ENCODE data around the gene C19orf38. TPM values are rescaled to one million over a fixed set of nuclear protein-coding genes. Genes with fewer than 3 reads are reported as not detected.
"Not testable (repeated sequence)": the region's sequence is repeated elsewhere in the genome, so short reads cannot be mapped to it uniquely, and the experiment has no call there.

C19orf38 gene
- total RNA-seq, 1 donor = under 0.01 TPM

- TF ChIP-seq CTCF (IDR thresholded peaks at IDR 0.05; ENCODE audit: extremely low read depth, low read depth, low read length) = no peak
- Histone ChIP-seq H2AFZ (ENCODE audit: low read length) (peak overlapping the region; percentile 69), H3K27me3 (ENCODE audit: insufficient read depth, low read length) (no peaks in the 10 kb centered on the region), H3K4me3 (ENCODE audit: insufficient read depth, low read length) (peak overlapping the region; percentile 89), H3K4me1 (ENCODE audit: insufficient read depth, low read length) (peaks cover 12% of the 10 kb centered on the region), H4K20me1 (ENCODE audit: insufficient read depth, low read length) (peaks cover 20% of the 10 kb centered on the region), H3K36me3 (ENCODE audit: insufficient read depth, low read length) (no peaks in the 10 kb centered on the region), H3K9me3 (ENCODE audit: low read depth, low read length) (no peaks in the 10 kb centered on the region), H3K4me2 (ENCODE audit: insufficient read depth, low read length) (peak overlapping the region; percentile 96), H3K27ac (ENCODE audit: low read depth, low read length) (peak overlapping the region; percentile 61), H3K79me2 (ENCODE audit: insufficient read depth, low read length) (peaks cover 58% of the 10 kb centered on the region)
- DNase-seq (ENCODE audit: insufficient read length, low spot score, missing footprints) = peak; percentile 65
Measured at GRCh38 chr19:10872546-10873107, 24.4 kb downstream of the C19orf38 start.

GRCh38 chr19:10874024-10874423, 25.8 kb downstream of the C19orf38 start:
- H3K36me3 ChIP-seq (ENCODE audit: insufficient read depth, low read length) = no peaks in the 10 kb centered on the region
- TF ChIP-seq CTCF (IDR thresholded peaks at IDR 0.05; ENCODE audit: extremely low read depth, low read depth, low read length) = no peak
- no peak overlapping the region for H3K4me2 ChIP-seq (ENCODE audit: insufficient read depth, low read length)
- no peak overlapping the region for H3K4me3 ChIP-seq (ENCODE audit: insufficient read depth, low read length)
- H3K27ac ChIP-seq (ENCODE audit: low read depth, low read length) = no peak overlapping the region
- peaks cover 21% of the 10 kb centered on the region for H4K20me1 ChIP-seq (ENCODE audit: insufficient read depth, low read length)
- no peaks in the 10 kb centered on the region for H3K27me3 ChIP-seq (ENCODE audit: insufficient read depth, low read length)
- H3K4me1 ChIP-seq (ENCODE audit: insufficient read depth, low read length) = peaks cover 12% of the 10 kb centered on the region
- H3K79me2 ChIP-seq (ENCODE audit: insufficient read depth, low read length) = peaks cover 71% of the 10 kb centered on the region
- no peak for DNase-seq (ENCODE audit: insufficient read length, low spot score, missing footprints)
- no peaks in the 10 kb centered on the region for H3K9me3 ChIP-seq (ENCODE audit: low read depth, low read length)
- H2AFZ ChIP-seq (ENCODE audit: low read length) = no peak overlapping the region

GRCh38 chr19:10876459-10877240, 28.4 kb downstream of the C19orf38 start:
- no peak overlapping the region for H2AFZ ChIP-seq (ENCODE audit: low read length)
- no peaks in the 10 kb centered on the region for H3K36me3 ChIP-seq (ENCODE audit: insufficient read depth, low read length)
- no peaks in the 10 kb centered on the region for H3K9me3 ChIP-seq (ENCODE audit: low read depth, low read length)
- H3K27me3 ChIP-seq (ENCODE audit: insufficient read depth, low read length) = no peaks in the 10 kb centered on the region
- peak; percentile 35 for DNase-seq (ENCODE audit: insufficient read length, low spot score, missing footprints)
- H3K4me1 ChIP-seq (ENCODE audit: insufficient read depth, low read length) = peaks cover 9% of the 10 kb centered on the region
- no peak overlapping the region for H3K27ac ChIP-seq (ENCODE audit: low read depth, low read length)
- H3K79me2 ChIP-seq (ENCODE audit: insufficient read depth, low read length) = peaks cover 97% of the 10 kb centered on the region
- no peak overlapping the region for H3K4me3 ChIP-seq (ENCODE audit: insufficient read depth, low read length)
- no peak overlapping the region for H3K4me2 ChIP-seq (ENCODE audit: insufficient read depth, low read length)
- H4K20me1 ChIP-seq (ENCODE audit: insufficient read depth, low read length) = peaks cover 39% of the 10 kb centered on the region
- TF ChIP-seq CTCF (IDR thresholded peaks at IDR 0.05; ENCODE audit: extremely low read depth, low read depth, low read length) = no peak

- H3K79me2 ChIP-seq (ENCODE audit: insufficient read depth, low read length) = peaks cover 97% of the 10 kb centered on the region
- H3K4me3 ChIP-seq (ENCODE audit: insufficient read depth, low read length); H3K9me3 ChIP-seq (ENCODE audit: low read depth, low read length); DNase-seq (ENCODE audit: insufficient read length, low spot score, missing footprints); H2AFZ ChIP-seq (ENCODE audit: low read length); H3K27me3 ChIP-seq (ENCODE audit: insufficient read depth, low read length); H3K36me3 ChIP-seq (ENCODE audit: insufficient read depth, low read length); H3K4me1 ChIP-seq (ENCODE audit: insufficient read depth, low read length): not testable (repeated sequence)
- peak overlapping the region; percentile 70 for H3K4me2 ChIP-seq (ENCODE audit: insufficient read depth, low read length)
- peaks cover 44% of the 10 kb centered on the region for H4K20me1 ChIP-seq (ENCODE audit: insufficient read depth, low read length)
- H3K27ac ChIP-seq (ENCODE audit: low read depth, low read length) = peak overlapping the region; percentile 62
Measured at GRCh38 chr19:10877608-10878007, 29.4 kb downstream of the C19orf38 start.
